ENCODE data around the gene ATF3. TPM values are rescaled to one million over a fixed set of nuclear protein-coding genes. Genes with fewer than 3 reads are reported as not detected.
"Not testable (repeated sequence)": the region's sequence is repeated elsewhere in the genome, so short reads cannot be mapped to it uniquely, and the experiment has no call there.

ATF3 gene
- total and polyA plus RNA-seq, 7 donors = 3.2 to 162 (median 29.4) TPM

DNA sequence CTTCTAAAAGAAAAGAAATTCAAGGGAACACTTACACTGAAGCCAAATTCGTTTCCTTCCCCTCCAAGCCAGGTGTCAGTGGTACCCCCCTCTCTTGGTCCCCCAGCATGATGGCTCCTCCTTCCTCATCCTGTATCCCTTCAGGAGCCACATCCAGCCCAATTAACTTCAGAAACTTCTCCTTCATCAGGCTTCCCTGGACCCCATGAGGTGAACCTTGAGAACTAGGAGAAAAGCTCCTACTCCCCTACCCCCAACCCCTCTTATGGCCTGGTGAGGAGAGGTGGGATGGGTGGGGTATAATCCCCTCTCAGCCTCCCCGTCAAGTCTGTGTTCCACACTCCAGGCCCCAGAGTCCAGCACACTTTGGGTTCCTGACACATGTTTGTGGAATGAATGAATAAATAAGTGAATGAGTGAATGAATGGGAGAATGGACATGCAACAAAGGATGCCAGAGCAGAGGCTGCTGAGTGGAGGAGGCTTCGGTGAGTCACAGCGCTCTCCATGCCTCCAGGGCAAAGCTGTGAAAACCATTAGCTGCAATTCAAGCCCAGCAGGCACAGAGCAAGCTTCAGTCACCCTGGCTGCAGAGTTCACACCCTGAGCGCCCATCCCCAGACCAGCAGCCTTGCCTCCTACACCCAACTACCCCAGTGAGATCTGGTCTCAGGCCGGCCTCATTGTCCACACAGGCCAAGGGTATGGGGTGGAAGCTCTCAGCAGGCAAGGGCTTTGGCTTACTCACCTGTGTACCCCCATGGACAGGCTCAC is 47.3 kb downstream of the ATF3 start:
- no peaks in the 10 kb centered on the region for H3K9me3 ChIP-seq
- 80 to 81% methylated on average over 6 of the region's 6 CpGs for WGBS, 2 donors
- no peak overlapping the region for H3K27ac ChIP-seq
- no peak for DNase-seq
- intact Hi-C loops (cut with DNase I) = no loop called here
- H3K27me3 ChIP-seq = no peaks in the 10 kb centered on the region
- no peaks in the 10 kb centered on the region for H3K36me3 ChIP-seq
- H3K4me1 ChIP-seq = no peaks in the 10 kb centered on the region
- TF ChIP-seq POLR2AphosphoS5 (IDR thresholded peaks at IDR 0.05) (no peak), EP300 (IDR thresholded peaks at IDR 0.05) (no peak), POLR2A (IDR thresholded peaks at IDR 0.05) (no peak)
- TF ChIP-seq, protein P1, sequence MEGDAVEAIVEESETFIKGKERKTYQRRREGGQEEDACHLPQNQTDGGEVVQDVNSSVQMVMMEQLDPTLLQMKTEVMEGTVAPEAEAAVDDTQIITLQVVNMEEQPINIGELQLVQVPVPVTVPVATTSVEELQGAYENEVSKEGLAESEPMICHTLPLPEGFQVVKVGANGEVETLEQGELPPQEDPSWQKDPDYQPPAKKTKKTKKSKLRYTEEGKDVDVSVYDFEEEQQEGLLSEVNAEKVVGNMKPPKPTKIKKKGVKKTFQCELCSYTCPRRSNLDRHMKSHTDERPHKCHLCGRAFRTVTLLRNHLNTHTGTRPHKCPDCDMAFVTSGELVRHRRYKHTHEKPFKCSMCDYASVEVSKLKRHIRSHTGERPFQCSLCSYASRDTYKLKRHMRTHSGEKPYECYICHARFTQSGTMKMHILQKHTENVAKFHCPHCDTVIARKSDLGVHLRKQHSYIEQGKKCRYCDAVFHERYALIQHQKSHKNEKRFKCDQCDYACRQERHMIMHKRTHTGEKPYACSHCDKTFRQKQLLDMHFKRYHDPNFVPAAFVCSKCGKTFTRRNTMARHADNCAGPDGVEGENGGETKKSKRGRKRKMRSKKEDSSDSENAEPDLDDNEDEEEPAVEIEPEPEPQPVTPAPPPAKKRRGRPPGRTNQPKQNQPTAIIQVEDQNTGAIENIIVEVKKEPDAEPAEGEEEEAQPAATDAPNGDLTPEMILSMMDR (IDR thresholded peaks at IDR 0.05) = no peak
- H3K4me3 ChIP-seq = no peak overlapping the region

DNA sequence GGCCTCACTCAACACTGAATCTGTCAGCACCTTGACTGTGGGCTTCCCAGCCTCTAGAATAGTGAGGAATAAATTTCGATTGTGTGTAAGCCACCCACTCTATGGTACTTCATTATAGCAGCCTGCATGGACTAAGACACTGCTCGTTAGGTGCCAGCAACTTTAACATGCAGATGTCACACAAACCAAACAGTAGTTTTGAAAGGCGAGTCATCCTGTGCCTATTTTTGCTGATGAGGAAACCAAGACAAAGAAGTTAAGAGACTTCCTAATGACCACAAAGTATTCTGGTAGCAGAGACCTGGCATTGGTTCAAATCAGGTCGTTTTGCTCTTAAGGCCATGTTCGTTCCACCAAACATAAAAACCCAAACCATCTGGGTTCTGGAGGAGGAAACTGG is 48.2 kb downstream of the ATF3 start:
- Histone ChIP-seq H3K27me3 (no peaks in the 10 kb centered on the region), H3K36me3 (no peaks in the 10 kb centered on the region), H3K9me3 (no peaks in the 10 kb centered on the region), H3K27ac (no peak overlapping the region), H3K4me3 (no peak overlapping the region), H3K4me1 (no peaks in the 10 kb centered on the region)
- intact Hi-C loops (cut with DNase I) = no loop called here
- DNase-seq = no peak
- WGBS, 2 donors = 77 to 84% methylated on average over 5 of the region's 5 CpGs
- no peak for TF ChIP-seq POLR2AphosphoS5 (IDR thresholded peaks at IDR 0.05)
- TF ChIP-seq, protein P1 (IDR thresholded peaks at IDR 0.05) = no peak
- TF ChIP-seq POLR2A (IDR thresholded peaks at IDR 0.05) = no peak
- TF ChIP-seq EP300 (IDR thresholded peaks at IDR 0.05) = no peak

DNA sequence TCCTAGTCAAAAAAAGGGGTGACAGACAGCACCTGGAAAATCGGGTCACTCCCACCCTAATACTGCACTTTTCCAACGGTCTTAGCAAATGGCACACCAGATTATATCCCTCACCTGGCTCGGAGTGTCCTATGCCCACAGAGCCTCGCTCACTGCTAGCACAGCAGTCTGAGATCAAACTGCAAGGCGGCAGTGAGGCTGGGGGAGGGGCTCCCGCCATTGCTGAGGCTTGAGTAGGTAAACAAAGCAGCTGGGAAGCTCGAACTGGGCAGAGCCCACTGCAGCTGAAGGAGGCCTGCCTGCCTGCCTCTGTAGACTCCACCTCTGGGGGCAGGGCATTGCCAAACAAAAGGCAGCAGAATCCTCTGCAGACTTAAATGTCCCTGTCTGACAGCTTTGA is 49.7 kb downstream of the ATF3 start:
- H3K27ac ChIP-seq; DNase-seq; H3K27me3 ChIP-seq; H3K9me3 ChIP-seq; intact Hi-C loops (cut with DNase I); H3K4me1 ChIP-seq; H3K36me3 ChIP-seq; H3K4me3 ChIP-seq: not testable (repeated sequence)
- WGBS, 2 donors = 48 to 65% methylated on average over 7 of the region's 7 CpGs

DNA sequence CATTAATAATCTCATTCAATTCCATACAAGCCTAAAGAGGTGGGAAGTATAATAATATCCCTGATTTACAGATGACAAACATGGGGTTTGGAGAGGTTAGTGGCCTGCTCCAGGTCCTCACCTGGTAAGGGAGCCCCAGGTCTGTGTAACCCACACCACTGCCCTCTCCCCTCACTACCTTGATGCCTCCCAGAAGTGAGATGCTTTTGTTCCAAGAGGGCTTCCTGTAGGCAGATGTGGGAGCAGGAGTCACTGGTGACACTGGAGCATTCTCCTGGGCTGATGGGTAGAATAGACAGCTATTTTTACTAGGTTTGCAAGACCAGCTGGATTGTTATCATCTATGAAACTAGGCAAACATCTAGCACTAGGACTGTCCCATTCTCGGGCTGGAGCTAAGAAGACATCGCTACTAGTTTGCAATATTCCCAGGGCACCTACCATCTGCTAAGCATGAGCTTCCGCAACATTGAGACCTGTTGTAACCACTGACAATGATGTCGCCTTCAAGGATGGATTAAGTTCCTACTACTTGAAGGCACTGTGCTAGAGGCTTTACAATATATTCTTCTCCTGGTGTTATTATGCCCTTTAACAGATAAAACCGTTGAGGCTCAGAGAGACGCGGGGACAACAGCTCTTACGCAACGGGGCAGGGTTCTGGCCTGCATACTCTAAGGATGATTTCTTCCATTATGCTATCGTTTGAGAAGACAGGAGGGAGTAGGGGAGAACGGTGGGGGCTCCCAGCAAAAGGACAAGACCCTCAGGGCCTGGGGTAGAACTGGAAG is 56.0 kb downstream of the ATF3 start:
- 63 to 77% methylated on average over 11 of the region's 11 CpGs for WGBS, 2 donors
- H3K4me3 ChIP-seq = no peak overlapping the region

More for the DNA sequence above, 56.0 kb downstream of the ATF3 start:
- H3K9me3 ChIP-seq = no peaks in the 10 kb centered on the region
- no peaks in the 10 kb centered on the region for H3K27me3 ChIP-seq
- no peak for TF ChIP-seq POLR2A (IDR thresholded peaks at IDR 0.05)
- no peak for TF ChIP-seq EP300 (IDR thresholded peaks at IDR 0.05)
- no peak for TF ChIP-seq POLR2AphosphoS5 (IDR thresholded peaks at IDR 0.05)
- TF ChIP-seq, protein P1 (IDR thresholded peaks at IDR 0.05) = no peak
- no peak for DNase-seq
- H3K36me3 ChIP-seq = no peaks in the 10 kb centered on the region
- peaks cover 0 to 39% (median 25%) of the 10 kb centered on the region in 4 donors for H3K4me1 ChIP-seq
- intact Hi-C loops (cut with DNase I) = loop anchor here (1.0 to 5.0 kb wide), 5 partner anchors 36 to 333 kb away; no protein-coding TSS in a partner anchor
- H3K27ac ChIP-seq = no peak overlapping the region
